Measurements from ENCODE around the gene ALX1.
"Not testable (repeated sequence)": the region's sequence is repeated elsewhere in the genome, so short reads cannot be mapped to it uniquely, and the experiment has no call there.

The ALX1 gene

DNA sequence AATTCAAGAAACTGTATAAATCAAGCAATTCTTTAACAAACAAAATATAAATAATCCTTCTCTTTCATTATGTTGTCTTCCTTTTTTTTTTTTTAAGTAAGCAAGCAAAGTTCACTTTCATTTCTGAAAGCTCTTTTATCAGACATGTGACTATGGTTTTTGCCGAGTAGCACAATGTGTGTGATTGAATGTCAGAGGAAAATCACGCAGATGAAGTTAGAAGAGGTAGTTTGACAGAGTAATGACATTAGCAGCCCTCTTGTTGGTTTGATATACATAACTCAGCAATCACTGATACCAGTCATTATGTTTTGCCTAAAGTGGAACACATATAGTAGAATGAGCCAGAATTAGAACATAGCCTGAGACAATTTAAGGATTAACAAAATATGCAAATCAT lies 19.0 kb downstream of the ALX1 start:
- in situ Hi-C loops (cut with HindIII; ENCODE audit: low sequenced_read_pairs), result no loop called here

DNA sequence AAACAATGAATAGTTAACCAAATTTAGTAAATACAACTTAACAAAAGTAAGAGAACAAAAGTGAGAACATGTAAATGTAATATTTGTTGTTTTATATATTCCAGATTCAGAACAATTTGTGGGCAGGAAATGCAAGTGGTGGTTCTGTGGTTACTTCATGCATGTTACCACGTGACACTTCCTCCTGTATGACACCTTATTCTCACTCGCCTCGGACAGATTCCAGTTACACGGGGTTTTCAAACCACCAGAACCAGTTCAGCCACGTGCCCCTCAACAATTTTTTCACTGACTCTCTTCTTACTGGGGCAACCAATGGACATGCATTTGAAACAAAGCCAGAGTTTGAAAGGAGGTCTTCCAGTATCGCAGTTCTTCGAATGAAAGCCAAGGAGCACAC lies 21.0 kb downstream of the ALX1 start:
- in situ Hi-C loops (cut with HindIII; ENCODE audit: low sequenced_read_pairs), result no loop called here

DNA sequence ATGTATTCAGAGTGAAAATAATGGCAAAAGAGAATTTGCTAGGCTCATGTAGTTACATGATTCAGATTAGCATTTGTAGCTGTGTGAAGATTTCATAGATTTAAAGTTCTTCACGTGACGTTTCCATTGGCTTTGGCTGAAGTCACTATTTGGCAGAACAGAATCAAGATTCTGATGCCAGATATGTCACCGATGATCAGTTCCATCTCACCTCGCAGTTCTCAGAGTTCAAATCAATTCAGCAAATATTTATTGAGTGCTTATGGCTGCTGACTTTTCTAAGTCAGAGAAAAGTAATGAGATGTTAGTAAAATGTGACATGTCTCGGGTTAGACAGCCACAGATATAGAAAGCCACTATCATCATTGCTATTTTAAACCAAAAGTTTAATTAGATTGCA lies 28.4 kb downstream of the ALX1 start:
- in situ Hi-C loops (cut with HindIII; ENCODE audit: low sequenced_read_pairs), result no loop called here

DNA sequence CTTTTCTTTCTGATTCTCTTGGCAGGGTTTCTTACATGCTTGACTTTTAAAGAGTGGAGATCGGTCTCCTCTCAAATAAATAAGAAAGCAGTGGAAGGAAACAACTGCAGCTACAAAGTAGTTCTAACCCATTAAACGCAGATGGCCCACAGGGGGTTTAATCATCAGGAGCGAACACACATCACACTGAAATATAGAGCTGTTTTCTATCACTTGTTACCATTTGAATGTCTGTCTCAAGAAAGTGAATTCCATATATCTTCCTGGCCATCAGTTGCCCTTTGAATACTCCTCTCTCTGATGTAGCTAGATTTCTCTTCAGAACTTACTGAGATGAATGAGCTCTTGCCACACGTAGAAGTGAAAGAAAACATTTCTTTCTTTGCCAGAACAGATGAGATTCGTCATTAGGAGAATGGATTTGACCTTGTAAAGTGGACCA lies 29.1 kb downstream of the ALX1 start:
- in situ Hi-C loops (cut with HindIII; ENCODE audit: low sequenced_read_pairs), result no loop called here

DNA sequence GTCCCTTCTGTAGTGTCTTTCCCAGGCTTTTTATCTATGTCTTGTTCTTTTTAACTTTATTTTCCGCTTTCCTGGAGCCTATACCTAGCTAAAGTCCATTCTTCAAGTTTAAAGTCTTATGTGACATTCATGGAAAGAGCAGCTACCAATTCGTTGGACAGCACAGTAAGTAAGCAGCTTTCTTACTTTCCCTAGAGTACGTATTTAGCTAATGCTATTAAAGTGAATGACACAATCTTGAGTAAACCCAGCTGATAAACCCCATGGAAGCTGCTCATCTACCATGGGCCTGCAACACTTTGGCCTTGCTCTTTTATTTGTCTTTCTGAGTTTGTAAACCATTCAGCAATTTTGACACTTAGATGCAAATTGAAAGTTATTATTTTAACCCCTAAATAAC lies 30.0 kb downstream of the ALX1 start:
- in situ Hi-C loops (cut with HindIII; ENCODE audit: low sequenced_read_pairs), result no loop called here

DNA sequence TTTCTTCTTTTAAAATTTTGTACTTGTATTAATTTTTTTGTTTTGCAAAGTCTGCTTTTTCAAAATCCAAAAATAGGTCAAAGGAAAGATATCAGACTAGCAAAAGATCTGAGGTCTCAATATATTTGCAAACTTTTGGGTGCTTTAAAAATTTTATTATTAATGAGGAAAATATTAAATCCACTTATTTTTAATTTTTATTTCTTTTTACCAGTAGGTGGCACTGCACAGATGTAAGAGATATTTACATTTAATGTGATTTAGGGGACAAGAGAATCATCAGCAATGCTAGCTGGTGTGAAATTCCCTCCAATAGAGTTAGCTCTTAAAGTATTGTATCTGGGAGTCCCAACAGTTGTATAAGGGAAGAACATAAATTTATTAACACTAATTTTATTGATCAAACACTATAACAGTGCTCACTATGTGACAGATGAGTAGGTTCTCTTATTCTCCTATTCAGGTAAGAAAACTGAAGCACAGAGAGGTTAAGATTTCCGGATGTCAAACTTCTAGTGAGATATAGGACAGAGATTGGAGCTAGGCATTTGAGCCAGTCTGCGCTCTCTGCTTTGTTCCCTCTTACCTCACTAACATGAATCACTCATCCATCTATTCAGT lies 30.5 kb downstream of the ALX1 start:
- in situ Hi-C loops (cut with HindIII; ENCODE audit: low sequenced_read_pairs), result no loop called here

DNA sequence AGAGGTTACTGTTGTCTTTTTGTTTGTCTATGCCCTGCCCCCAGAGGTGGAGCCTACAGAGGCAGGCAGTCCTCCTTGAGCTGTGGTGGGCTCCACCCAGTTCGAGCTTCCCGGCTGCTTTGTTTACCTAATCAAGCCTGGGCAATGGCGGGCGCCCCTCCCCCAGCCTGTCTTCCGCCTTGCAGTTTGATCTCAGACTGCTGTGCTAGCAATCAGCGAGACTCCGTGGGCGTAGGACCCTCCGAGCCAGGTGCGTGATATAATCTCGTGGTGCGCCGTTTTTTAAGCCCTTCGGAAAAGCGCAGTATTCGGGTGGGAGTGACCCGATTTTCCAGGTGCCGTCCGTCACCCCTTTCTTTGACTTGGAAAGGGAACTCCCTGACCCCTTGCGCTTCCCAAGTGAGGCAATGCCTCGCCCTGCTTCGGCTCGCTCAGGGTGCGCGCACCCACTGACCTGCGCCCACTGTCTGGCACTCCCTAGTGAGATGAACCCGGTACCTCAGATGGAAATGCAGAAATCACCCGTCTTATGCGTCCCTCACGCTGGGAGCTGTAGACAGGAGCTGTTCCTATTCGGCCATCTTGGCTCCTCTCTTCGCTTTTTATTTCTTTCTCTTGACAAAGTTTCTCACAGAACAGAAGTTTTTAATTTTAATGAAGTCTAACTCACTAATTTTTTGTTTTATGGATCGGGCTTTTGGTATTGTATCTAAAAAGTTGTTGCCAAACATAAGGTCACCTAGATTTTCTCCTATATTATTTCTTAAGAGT lies 38.0 kb downstream of the ALX1 start:
- in situ Hi-C loops (cut with HindIII; ENCODE audit: low sequenced_read_pairs), result not testable (repeated sequence)

DNA sequence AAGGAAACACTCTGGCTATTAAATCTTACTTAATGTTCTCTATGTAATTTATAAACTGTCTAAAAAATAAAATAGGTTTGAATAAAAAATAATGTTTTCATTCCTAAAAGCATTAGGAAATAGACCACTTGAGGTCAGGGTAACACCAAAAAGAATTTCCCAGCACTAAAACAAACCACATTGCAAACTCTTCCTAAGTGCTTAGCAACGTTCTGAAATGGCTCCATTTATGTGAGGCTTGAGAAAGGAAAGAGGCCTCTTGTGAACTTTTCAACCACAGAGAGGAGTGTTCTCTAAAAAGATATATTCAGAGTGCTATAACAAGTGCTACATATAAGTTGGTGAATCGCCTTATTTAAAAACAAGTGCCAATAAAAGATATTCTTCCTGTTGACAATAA lies 42.7 kb downstream of the ALX1 start:
- in situ Hi-C loops (cut with HindIII; ENCODE audit: low sequenced_read_pairs), result no loop called here

DNA sequence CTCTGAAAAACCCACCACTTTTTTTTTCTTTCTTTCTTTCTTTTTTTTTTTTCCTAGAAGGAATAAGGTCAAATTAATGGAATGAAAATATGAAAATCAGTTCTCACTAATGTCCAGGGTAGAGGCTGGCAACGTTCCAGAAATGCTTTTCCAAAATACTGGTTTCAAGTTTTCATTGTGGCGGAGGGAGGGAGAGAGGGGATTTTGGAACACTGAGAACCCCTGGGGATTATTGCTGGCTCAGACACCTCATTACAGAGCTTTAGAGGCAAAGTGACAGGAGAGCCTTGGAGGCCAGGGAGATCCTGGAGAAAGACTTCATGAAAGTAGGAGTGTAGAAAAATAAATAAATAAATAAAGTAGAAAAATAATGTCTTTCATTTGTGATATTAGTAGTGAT lies 45.4 kb downstream of the ALX1 start:
- in situ Hi-C loops (cut with HindIII; ENCODE audit: low sequenced_read_pairs), result no loop called here

DNA sequence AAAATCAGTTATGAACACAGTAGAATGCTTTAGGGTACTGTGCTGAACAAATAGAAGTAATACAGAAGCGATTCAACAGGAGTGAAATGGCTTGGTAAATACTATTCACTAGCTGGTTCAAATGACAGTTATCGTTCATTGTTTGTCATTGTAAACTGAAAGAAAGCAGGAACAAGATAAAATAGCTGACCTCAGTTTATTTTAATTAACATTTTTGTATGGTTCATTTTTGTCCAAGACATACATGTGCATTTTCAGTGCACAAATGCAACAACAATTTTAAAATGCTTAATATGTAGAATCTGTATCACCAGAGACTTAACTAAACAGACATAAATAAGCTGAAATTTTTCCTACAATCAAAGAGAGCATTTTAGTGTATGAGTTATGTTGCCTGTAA lies 49.9 kb downstream of the ALX1 start:
- in situ Hi-C loops (cut with HindIII; ENCODE audit: low sequenced_read_pairs), result no loop called here

DNA sequence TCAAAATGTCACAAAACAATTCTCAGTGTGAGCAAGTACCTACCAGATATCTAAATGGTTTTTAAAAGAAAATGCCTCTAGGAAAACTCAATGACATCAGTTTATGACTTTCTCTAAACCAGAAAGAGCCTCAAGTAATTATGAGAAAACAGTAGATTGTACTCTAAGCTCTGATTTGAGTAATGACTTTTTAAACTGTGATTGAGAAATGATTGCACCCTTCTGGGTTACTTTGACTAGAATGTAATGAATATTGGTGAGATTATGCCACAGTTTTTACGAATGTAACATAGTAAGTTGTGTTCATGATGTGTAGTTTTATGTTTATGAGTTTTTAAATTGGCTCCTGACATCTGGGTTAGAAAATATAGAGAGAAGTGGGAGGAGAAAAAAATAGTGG lies 68.8 kb downstream of the ALX1 start:
- in situ Hi-C loops (cut with HindIII; ENCODE audit: low sequenced_read_pairs), result no loop called here

DNA sequence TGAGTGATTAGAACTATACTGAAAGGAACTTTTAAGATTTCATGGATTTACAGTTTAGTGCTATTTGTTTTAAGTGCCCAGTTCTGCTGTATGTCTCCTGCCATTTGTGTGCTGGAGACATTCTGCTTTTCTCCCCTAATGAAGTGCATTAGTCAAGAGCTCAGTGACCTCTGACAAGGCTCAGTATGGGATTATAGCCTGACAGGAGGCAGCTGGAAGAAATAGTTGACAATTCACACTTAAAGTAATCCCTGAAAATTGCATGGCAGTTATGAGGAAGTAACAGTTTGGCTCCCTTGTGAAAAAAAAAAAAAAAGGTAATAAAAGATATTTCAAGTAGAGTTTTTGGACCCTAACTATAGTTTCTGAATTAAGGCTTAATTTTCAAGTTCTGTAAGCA lies 70.3 kb downstream of the ALX1 start:
- in situ Hi-C loops (cut with HindIII; ENCODE audit: low sequenced_read_pairs), result no loop called here

All from endothelial cell of hepatic sinusoid (primary cell).